HG03442 (cell line): ENCODE results near the gene ANKRD17.
"Not testable (repeated sequence)": the region's sequence is repeated elsewhere in the genome, so short reads cannot be mapped to it uniquely, and the experiment has no call there.

Source experiments
- ATAC-seq: cut with Tn5 transposase; IDR thresholded peaks from one replicate; pipeline ENCODE4 v1.9.1; 2021; ENCODE audit warnings: mild to moderate bottlenecking, moderate library complexity; ENCODE audit not compliant: unreplicated experiment

ANKRD17 gene

GRCh38 chr4:73258686-73259570 lies at the start of gene ANKRD17:
ANKRD17 (minus strand) TSS chr4:73258798; CDS start chr4:73258668, 130 bp downstream.
- ATAC-seq = peak; percentile 68

- no peak for ATAC-seq
Measured at GRCh38 chr4:73308286-73308685, 49.7 kb upstream of the ANKRD17 start.

GRCh38 chr4:73303711-73304110 lies 45.1 kb upstream of the ANKRD17 start:
- ATAC-seq = no peak

- no peak for ATAC-seq
Measured at GRCh38 chr4:73299548-73300280, 41.1 kb upstream of the ANKRD17 start.

GRCh38 chr4:73292661-73293060 lies 34.1 kb upstream of the ANKRD17 start:
- ATAC-seq = not testable (repeated sequence)

- ATAC-seq = no peak
Measured at GRCh38 chr4:73281982-73282381, 23.4 kb upstream of the ANKRD17 start.

GRCh38 chr4:73281396-73281795 lies 22.8 kb upstream of the ANKRD17 start:
- ATAC-seq = no peak

GRCh38 chr4:73277201-73277600 lies 18.6 kb upstream of the ANKRD17 start:
- no peak for ATAC-seq

GRCh38 chr4:73275318-73275654 lies 16.7 kb upstream of the ANKRD17 start:
- no peak for ATAC-seq

GRCh38 chr4:73272816-73273215 lies 14.2 kb upstream of the ANKRD17 start:
- no peak for ATAC-seq

- no peak for ATAC-seq
Measured at GRCh38 chr4:73267050-73267449, 8.5 kb upstream of the ANKRD17 start.

- ATAC-seq = peak; percentile 3
Measured at GRCh38 chr4:73259571-73260090, 1.0 kb upstream of the ANKRD17 start.

- peak; percentile 30 for ATAC-seq
Measured at GRCh38 chr4:73258436-73258685, 237 bp downstream of the ANKRD17 start.

- ATAC-seq = peak; percentile 8
Measured at GRCh38 chr4:73257651-73258435, 755 bp downstream of the ANKRD17 start.

- ATAC-seq = peak; percentile 21
Measured at GRCh38 chr4:73257234-73257633, 1.4 kb downstream of the ANKRD17 start.

- not testable (repeated sequence) for ATAC-seq
Measured at GRCh38 chr4:73255847-73256246, 2.8 kb downstream of the ANKRD17 start.

- peak; percentile 57 for ATAC-seq
Measured at GRCh38 chr4:73252001-73252400, 6.6 kb downstream of the ANKRD17 start.

- ATAC-seq = no peak
Measured at GRCh38 chr4:73251384-73251783, 7.2 kb downstream of the ANKRD17 start.

- ATAC-seq = no peak
Measured at GRCh38 chr4:73250642-73251041, 8.0 kb downstream of the ANKRD17 start.

- no peak for ATAC-seq
Measured at GRCh38 chr4:73248821-73249220, 9.8 kb downstream of the ANKRD17 start.

GRCh38 chr4:73248416-73248815 lies 10.2 kb downstream of the ANKRD17 start:
- no peak for ATAC-seq
